Keratinocyte (primary cell): ENCODE results near the gene ODF4. TPM values are rescaled to one million over a fixed set of nuclear protein-coding genes. Genes with fewer than 3 reads are reported as not detected.

ENCODE experiments used
- DNase-seq: peaks from one replicate; pipeline ENCODE4 v3.0.0-alpha.2; 2011; ENCODE audit warnings: low read depth, missing footprints, low spot score
- FAIRE-seq: peaks from 2 replicates; lab custom pipeline; 2011; peaks lifted over from hg19 to GRCh38; lab: Jason Lieb, UNC
- H2AFZ ChIP-seq: 2 replicates; pipeline ENCODE4 v1.6.0; 2012; ENCODE audit warnings: low read length, control low read depth, inconsistent platforms; ENCODE audit not compliant: control insufficient read depth
- H3K27ac ChIP-seq: 2 replicates; pipeline ENCODE4 v1.5.1; 2011; ENCODE audit warnings: low read length; ENCODE audit not compliant: control insufficient read depth, insufficient read depth
- H3K27me3 ChIP-seq: 3 replicates; pipeline ENCODE4 v1.6.0; 2011; ENCODE audit warnings: low read length; ENCODE audit not compliant: control insufficient read depth, insufficient read depth; ENCODE audit errors: extremely low read depth
- H3K36me3 ChIP-seq, 2 experiments: 2 replicates in 1 of 2; 3 replicates in 1 of 2; pipeline ENCODE4 v1.5.1; 2011; ENCODE audit warnings: low read length in 2 of 2, mild to moderate bottlenecking in 1 of 2; ENCODE audit not compliant: control insufficient read depth in 2 of 2, insufficient read depth in 2 of 2; ENCODE audit errors: extremely low read depth in 1 of 2
- H3K4me1 ChIP-seq: 3 replicates; pipeline ENCODE4 v1.5.1; 2011; ENCODE audit warnings: low read length; ENCODE audit not compliant: control insufficient read depth, insufficient read depth; ENCODE audit errors: extremely low read depth
- H3K4me2 ChIP-seq: 3 replicates; pipeline ENCODE4 v1.6.0; 2011; ENCODE audit warnings: low read depth, low read length; ENCODE audit not compliant: control insufficient read depth, insufficient read depth; ENCODE audit errors: extremely low read depth
- H3K4me3 ChIP-seq, 3 experiments: fragments of 200-600 bp in 1 of 3; sonication (generic) in 1 of 3; 2 replicates in 2 of 3; 3 replicates in 1 of 3; pipeline ENCODE4 v1.5.1; 2011 to 2016; ENCODE audit warnings: low read length in 3 of 3, mild to moderate bottlenecking in 3 of 3, control low read depth in 2 of 3, inconsistent platforms in 1 of 3, low read depth in 1 of 3, mixed read lengths in 1 of 3, mixed run types in 1 of 3, moderate library complexity in 1 of 3; ENCODE audit not compliant: control insufficient read depth in 2 of 3, insufficient read depth in 2 of 3; ENCODE audit errors: extremely low read depth in 1 of 3
- H3K79me2 ChIP-seq: 2 replicates; pipeline ENCODE4 v1.6.0; 2012; ENCODE audit warnings: low read length; ENCODE audit not compliant: control insufficient read depth, insufficient read depth
- H3K9ac ChIP-seq: 3 replicates; pipeline ENCODE4 v1.6.0; 2011; ENCODE audit warnings: low read length; ENCODE audit not compliant: control insufficient read depth, insufficient read depth; ENCODE audit errors: extremely low read depth
- H3K9me1 ChIP-seq: 3 replicates; pipeline ENCODE4 v1.6.0; 2011; ENCODE audit warnings: low read length; ENCODE audit not compliant: control insufficient read depth, insufficient read depth; ENCODE audit errors: extremely low read depth
- H3K9me3 ChIP-seq: 2 replicates; pipeline ENCODE4 v1.5.1; 2012; ENCODE audit warnings: low read depth, low read length; ENCODE audit not compliant: control insufficient read depth
- H4K20me1 ChIP-seq: 3 replicates; pipeline ENCODE4 v1.6.0; 2011; ENCODE audit warnings: low read length; ENCODE audit not compliant: control insufficient read depth, insufficient read depth; ENCODE audit errors: extremely low read depth
- EZH2 ChIP-seq: IDR thresholded peaks from one replicate; pipeline ENCODE4 v1.6.1; 2012; ENCODE audit warnings: inconsistent platforms, mild to moderate bottlenecking, low read length, moderate library complexity
- dilution Hi-C: fragments of 300-500 bp; cut with MboI; formaldehyde crosslinking; loops from one replicate; pipeline ENCODE4 v1.7.0; 2020; ENCODE audit warnings: low sequenced_read_pairs; ENCODE audit not compliant: extremely low pct_ligation_motif_present
- polyA plus RNA-seq, 5 experiments: library from polyadenylated mRNA; depleted of rRNA in 3 of 5; stranded (reverse) in 3 of 5; stranded (forward) in 1 of 5; unstranded in 1 of 5; fragments of >200 nt; gene quantifications; 1 replicate in 1 of 5; 2 replicates in 3 of 5; 3 replicates in 1 of 5; pipeline versions ENCODE4 v1.2.1 to v1.2.3, GENCODE V29; 2011 to 2012; ENCODE audit warnings: missing spikeins in 2 of 5, low read depth in 1 of 5, low replicate concordance in 1 of 5
- TF ChIP-seq, protein P1 (sequence below), 3 experiments: IDR thresholded peaks in 1 of 3; conservative IDR thresholded peaks in 1 of 3; optimal IDR thresholded peaks in 1 of 3; 2 replicates in 2 of 3; 3 replicates in 1 of 3; pipeline versions ENCODE3 to v1.5.1; 2011; ENCODE audit warnings: low read length in 3 of 3, mild to moderate bottlenecking in 3 of 3, moderate library complexity in 2 of 3, control low read depth in 1 of 3, inconsistent platforms in 1 of 3; ENCODE audit not compliant: insufficient read depth in 2 of 3; ENCODE audit errors: extremely low read depth in 1 of 3

Gene ODF4
- polyA plus RNA-seq, 1 donor (not counting 4 experiments of a cell fraction or from before 2014, with no cell fraction given): not detected

DNA sequence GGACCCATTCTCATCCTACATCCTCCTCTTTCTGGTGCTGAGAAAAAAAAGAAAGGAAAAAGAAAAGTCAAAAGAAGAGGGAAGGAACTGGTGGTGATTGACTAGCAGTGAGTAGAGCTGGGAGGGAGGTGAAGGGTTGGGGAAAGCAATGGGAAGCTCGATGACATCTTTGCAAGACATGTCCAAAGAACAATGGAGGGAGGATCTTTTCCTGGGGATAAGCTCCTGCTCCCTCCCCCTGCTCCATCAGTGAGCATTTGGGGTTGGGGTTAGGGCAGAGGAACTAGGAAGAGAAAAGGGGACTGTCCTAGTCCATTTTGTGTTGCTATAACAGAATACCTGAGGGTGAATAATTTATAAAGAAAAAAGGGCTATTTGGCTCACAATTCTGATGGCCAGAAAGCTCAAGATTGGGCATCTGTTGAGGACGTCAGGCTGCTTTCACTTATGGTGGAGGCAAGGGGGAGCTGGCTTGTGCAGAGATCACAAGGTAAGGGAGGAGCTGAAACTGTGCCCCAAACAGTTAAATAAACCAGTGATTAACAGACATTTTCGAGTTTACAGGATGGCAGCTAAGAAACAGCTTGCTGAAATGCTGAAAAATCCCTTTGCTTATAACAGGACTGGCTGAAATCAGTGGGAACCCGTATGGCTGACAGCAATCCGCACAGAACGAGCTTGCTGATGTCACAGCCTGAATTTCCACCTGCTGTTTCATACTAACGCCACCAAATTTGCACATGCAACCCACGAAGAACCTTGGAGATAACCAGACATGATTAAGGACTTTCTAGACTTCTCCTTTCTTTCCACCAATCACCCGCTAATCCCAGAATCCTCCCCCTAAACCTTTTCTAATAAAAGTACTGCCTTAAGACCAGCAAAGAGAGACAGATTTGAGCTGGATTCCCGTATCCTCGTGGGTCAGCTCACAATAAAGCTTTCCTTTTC, 1.6 kb upstream of the ODF4 start:
- no peak for DNase-seq
- dilution Hi-C loops: no loop called here
- TF ChIP-seq EZH2: no peak
- TF ChIP-seq, protein P1, sequence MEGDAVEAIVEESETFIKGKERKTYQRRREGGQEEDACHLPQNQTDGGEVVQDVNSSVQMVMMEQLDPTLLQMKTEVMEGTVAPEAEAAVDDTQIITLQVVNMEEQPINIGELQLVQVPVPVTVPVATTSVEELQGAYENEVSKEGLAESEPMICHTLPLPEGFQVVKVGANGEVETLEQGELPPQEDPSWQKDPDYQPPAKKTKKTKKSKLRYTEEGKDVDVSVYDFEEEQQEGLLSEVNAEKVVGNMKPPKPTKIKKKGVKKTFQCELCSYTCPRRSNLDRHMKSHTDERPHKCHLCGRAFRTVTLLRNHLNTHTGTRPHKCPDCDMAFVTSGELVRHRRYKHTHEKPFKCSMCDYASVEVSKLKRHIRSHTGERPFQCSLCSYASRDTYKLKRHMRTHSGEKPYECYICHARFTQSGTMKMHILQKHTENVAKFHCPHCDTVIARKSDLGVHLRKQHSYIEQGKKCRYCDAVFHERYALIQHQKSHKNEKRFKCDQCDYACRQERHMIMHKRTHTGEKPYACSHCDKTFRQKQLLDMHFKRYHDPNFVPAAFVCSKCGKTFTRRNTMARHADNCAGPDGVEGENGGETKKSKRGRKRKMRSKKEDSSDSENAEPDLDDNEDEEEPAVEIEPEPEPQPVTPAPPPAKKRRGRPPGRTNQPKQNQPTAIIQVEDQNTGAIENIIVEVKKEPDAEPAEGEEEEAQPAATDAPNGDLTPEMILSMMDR (optimal IDR thresholded peaks at IDR 0.05 in 1 of 3, IDR thresholded peaks at IDR 0.05 in 1 of 3, conservative IDR thresholded peaks at IDR 0.05 in 1 of 3; ENCODE audit: extremely low read depth in 1 of 3, insufficient read depth in 2 of 3, low read length in 3 of 3): no peak
- Histone ChIP-seq H3K27ac (no peak overlapping the region), H3K27me3 (no peaks in the 10 kb centered on the region), H3K9me1 (no peaks in the 10 kb centered on the region), H3K36me3 (no peaks in the 10 kb centered on the region), H3K79me2 (no peaks in the 10 kb centered on the region), H3K4me1 (no peaks in the 10 kb centered on the region), H3K9ac (no peak overlapping the region), H4K20me1 (no peaks in the 10 kb centered on the region), H3K4me2 (no peak overlapping the region), H2AFZ (no peak overlapping the region), H3K4me3 (no peak overlapping the region), H3K9me3 (no peaks in the 10 kb centered on the region)
- no peak for FAIRE-seq

DNA sequence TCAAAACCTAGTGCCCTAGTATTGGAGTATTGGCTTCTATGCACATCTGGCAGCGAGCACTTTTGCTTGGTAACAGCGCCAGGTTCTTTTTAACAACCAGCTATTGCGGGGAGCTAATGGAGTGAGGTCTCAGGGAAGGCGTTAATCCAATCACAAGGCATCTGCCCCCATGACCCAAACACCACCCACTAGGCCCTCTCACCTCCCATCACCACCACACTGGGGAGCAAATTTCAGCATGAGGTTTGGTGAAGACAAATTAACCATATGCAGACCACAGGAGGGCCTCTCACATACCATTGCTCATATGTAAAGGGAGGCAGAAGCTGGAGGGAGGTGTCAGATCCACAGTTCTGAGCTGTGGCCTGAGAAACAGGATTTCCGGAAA, 893 bp upstream of the ODF4 start:
- H3K4me3 ChIP-seq: no peak overlapping the region
- H3K27me3 ChIP-seq: no peaks in the 10 kb centered on the region
- no peaks in the 10 kb centered on the region for H3K9me1 ChIP-seq
- no peaks in the 10 kb centered on the region for H3K4me1 ChIP-seq
- no peak for FAIRE-seq
- dilution Hi-C loops: no loop called here
- H3K9ac ChIP-seq: no peak overlapping the region
- no peak overlapping the region for H3K4me2 ChIP-seq
- no peaks in the 10 kb centered on the region for H3K9me3 ChIP-seq
- H3K79me2 ChIP-seq: no peaks in the 10 kb centered on the region
- no peak for DNase-seq
- no peak overlapping the region for H2AFZ ChIP-seq
- H3K36me3 ChIP-seq: no peaks in the 10 kb centered on the region
- H3K27ac ChIP-seq: no peak overlapping the region
- H4K20me1 ChIP-seq: no peaks in the 10 kb centered on the region
- TF ChIP-seq, protein P1 (optimal IDR thresholded peaks at IDR 0.05 in 1 of 3, IDR thresholded peaks at IDR 0.05 in 1 of 3, conservative IDR thresholded peaks at IDR 0.05 in 1 of 3; ENCODE audit: extremely low read depth in 1 of 3, insufficient read depth in 2 of 3, low read length in 3 of 3): no peak
- no peak for TF ChIP-seq EZH2
